Mucosa of stomach (tissue), 1 donor: ENCODE data around the gene RIPOR2.
"Not testable (repeated sequence)": the region's sequence is repeated elsewhere in the genome, so short reads cannot be mapped to it uniquely, and the experiment has no call there.

Source experiments
- H3K27me3 ChIP-seq: one replicate; pipeline ENCODE4 v1.7.0; 2013; ENCODE audit warnings: mild to moderate bottlenecking, low read length; ENCODE audit not compliant: control insufficient read depth, insufficient read depth
- H3K36me3 ChIP-seq: one replicate; pipeline ENCODE4 v1.7.0; 2013; ENCODE audit warnings: low read length; ENCODE audit not compliant: control insufficient read depth, insufficient read depth
- H3K4me1 ChIP-seq: one replicate; pipeline ENCODE4 v1.7.0; 2013; ENCODE audit warnings: mild to moderate bottlenecking, low read length; ENCODE audit not compliant: control insufficient read depth, insufficient read depth
- H3K4me3 ChIP-seq: one replicate; pipeline ENCODE4 v1.7.0; 2013; ENCODE audit warnings: low read length
- H3K9ac ChIP-seq: one replicate; pipeline ENCODE4 v1.7.0; 2013; ENCODE audit warnings: mild to moderate bottlenecking, low read length, moderate library complexity
- H3K9me3 ChIP-seq: one replicate; pipeline ENCODE4 v1.7.0; 2013; ENCODE audit warnings: mild to moderate bottlenecking, low read length, moderate library complexity; ENCODE audit not compliant: control insufficient read depth
- donor health status: Pancreatic carcinoma.

Gene RIPOR2

DNA sequence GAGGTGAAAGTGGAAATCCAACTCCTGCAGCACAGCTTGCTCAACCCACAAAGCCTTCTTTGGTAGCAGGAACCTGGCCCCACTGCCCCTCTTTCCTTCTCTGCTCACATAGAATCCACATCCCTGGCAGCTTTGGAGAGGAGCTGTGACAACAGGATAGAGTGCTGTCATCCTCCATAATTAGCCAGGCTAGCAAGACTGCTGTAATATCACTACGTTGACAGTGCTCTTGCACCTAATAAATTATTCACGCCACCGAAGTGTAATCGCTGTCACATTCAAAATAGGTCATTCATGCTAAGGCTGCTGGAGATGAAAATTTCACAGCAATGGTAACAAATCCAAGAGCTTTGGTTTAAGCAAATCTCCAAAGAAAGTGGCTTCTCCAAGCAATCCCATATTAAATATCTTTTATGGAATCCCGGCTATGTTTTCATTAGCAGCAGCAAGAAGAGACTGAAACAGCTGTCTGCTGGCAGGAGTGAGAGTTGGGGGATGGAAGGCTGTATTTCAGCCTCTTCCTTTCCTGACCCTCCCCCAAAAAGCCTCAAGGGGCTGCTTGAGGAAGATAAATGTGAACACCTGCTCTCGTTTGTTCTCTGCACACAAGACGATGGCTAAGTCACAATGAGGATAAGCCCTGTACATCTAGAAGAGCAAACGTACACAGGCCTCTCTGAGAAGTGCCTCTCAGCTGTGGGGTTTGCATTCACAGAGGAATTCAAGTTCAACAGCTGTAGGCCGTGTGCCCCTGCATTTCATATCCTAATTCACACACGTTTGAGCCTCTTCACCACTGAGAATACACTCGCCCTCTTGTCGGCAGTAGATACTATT lies 16.5 kb downstream of the RIPOR2 start:
- no peak overlapping the region for H3K9ac ChIP-seq
- H3K9me3 ChIP-seq, result no peaks in the 10 kb centered on the region
- H3K27me3 ChIP-seq, result no peaks in the 10 kb centered on the region
- H3K36me3 ChIP-seq, result no peaks in the 10 kb centered on the region
- H3K4me1 ChIP-seq, result no peaks in the 10 kb centered on the region
- H3K4me3 ChIP-seq, result no peak overlapping the region

GRCh38 chr6:24918641-24919055 lies 17.1 kb downstream of the RIPOR2 start:
- Histone ChIP-seq H3K4me1 (no peaks in the 10 kb centered on the region), H3K36me3 (no peaks in the 10 kb centered on the region), H3K4me3 (no peak overlapping the region), H3K9me3 (no peaks in the 10 kb centered on the region), H3K9ac (no peak overlapping the region), H3K27me3 (peaks cover 1% of the 10 kb centered on the region)

- peaks cover 3% of the 10 kb centered on the region for H3K4me1 ChIP-seq
- no peak overlapping the region for H3K9ac ChIP-seq
- no peaks in the 10 kb centered on the region for H3K9me3 ChIP-seq
- no peak overlapping the region for H3K4me3 ChIP-seq
- peaks cover 21% of the 10 kb centered on the region for H3K27me3 ChIP-seq
- H3K36me3 ChIP-seq, result no peaks in the 10 kb centered on the region
Observed at GRCh38 chr6:24916496-24916895, 19.3 kb downstream of the RIPOR2 start.

- Histone ChIP-seq H3K36me3 (no peaks in the 10 kb centered on the region), H3K4me1 (peaks cover 8% of the 10 kb centered on the region), H3K4me3 (no peak overlapping the region), H3K9me3 (no peaks in the 10 kb centered on the region), H3K27me3 (peaks cover 28% of the 10 kb centered on the region), H3K9ac (no peak overlapping the region)
Observed at GRCh38 chr6:24915641-24916040, 20.1 kb downstream of the RIPOR2 start.

DNA sequence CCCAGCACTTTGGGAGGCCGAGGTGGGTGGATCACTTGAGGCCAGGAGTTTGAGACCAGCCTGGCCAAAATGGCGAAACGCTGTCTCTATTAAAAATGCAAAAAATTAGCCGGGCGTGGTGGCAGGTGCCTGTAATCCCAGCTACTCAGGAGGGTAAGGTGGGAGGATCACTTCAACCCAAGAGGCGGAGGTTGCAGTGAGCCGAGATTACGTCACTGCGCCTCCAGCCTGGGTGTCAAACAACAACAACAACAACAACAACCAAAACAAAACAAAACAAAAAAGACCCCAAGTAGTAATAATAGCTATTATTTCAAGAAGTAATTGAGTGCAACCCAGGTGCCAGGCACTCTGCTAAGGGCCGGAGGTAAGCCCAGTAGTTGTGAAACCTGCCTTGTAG lies 21.7 kb downstream of the RIPOR2 start:
- H3K36me3 ChIP-seq, H3K9me3 ChIP-seq, H3K4me3 ChIP-seq, H3K9ac ChIP-seq: not testable (repeated sequence)
- H3K4me1 ChIP-seq, result peaks cover 14% of the 10 kb centered on the region
- peaks cover 39% of the 10 kb centered on the region for H3K27me3 ChIP-seq

GRCh38 chr6:24911796-24912382 lies 23.9 kb downstream of the RIPOR2 start:
- H3K9ac ChIP-seq, result no peak overlapping the region
- H3K9me3 ChIP-seq, result no peaks in the 10 kb centered on the region
- H3K27me3 ChIP-seq, result peaks cover 39% of the 10 kb centered on the region
- peaks cover 14% of the 10 kb centered on the region for H3K4me1 ChIP-seq
- no peaks in the 10 kb centered on the region for H3K36me3 ChIP-seq
- H3K4me3 ChIP-seq, result no peak overlapping the region

DNA sequence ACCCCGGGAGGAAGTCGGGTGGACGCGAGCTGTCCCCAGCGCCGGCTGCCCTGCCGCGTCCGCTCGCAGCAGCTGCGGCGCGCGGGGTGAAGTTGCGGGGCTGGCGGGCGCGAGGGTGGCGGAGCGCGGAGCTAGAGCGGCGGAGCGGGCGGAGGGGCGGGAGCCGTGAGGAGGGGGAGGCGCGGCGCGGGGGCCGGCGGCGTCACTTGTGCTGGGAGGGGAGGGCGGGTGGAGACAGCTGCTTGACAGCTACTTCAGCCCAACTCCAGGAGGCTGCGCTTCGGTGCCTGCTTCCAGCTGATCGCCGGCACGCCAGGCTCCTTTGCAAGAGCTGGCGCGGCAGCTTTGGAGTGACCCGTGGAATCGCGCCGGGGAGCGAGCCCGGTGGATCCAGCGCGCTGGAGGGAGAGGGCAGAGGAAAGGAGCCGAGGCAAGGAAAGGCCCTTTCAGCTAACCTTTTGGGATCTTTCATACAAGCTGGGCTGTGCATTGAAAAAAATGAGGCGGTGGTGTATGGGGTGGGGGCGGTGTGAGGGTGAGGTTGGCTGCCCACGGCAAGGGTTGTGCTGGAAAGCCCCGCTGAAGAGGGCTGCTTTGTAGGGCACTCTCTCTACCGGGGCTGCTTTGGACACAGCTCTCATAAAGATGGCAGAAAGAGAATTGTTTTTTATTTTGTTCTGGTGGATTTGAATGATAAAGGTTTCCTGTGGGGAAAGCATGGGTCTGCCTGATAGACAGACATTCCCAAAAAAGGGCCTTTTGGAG lies 24.6 kb downstream of the RIPOR2 start:
- Histone ChIP-seq H3K9ac (peak overlapping the region; percentile 12), H3K4me1 (peaks cover 14% of the 10 kb centered on the region), H3K36me3 (no peaks in the 10 kb centered on the region), H3K4me3 (peak overlapping the region; percentile 40), H3K27me3 (peaks cover 39% of the 10 kb centered on the region), H3K9me3 (no peaks in the 10 kb centered on the region)

- Histone ChIP-seq H3K9ac (peak overlapping the region; percentile 12), H3K36me3 (no peaks in the 10 kb centered on the region), H3K27me3 (peaks cover 39% of the 10 kb centered on the region), H3K4me3 (peak overlapping the region; percentile 40), H3K9me3 (no peaks in the 10 kb centered on the region), H3K4me1 (peaks cover 14% of the 10 kb centered on the region)
Observed at GRCh38 chr6:24910331-24910960, 25.3 kb downstream of the RIPOR2 start.

DNA sequence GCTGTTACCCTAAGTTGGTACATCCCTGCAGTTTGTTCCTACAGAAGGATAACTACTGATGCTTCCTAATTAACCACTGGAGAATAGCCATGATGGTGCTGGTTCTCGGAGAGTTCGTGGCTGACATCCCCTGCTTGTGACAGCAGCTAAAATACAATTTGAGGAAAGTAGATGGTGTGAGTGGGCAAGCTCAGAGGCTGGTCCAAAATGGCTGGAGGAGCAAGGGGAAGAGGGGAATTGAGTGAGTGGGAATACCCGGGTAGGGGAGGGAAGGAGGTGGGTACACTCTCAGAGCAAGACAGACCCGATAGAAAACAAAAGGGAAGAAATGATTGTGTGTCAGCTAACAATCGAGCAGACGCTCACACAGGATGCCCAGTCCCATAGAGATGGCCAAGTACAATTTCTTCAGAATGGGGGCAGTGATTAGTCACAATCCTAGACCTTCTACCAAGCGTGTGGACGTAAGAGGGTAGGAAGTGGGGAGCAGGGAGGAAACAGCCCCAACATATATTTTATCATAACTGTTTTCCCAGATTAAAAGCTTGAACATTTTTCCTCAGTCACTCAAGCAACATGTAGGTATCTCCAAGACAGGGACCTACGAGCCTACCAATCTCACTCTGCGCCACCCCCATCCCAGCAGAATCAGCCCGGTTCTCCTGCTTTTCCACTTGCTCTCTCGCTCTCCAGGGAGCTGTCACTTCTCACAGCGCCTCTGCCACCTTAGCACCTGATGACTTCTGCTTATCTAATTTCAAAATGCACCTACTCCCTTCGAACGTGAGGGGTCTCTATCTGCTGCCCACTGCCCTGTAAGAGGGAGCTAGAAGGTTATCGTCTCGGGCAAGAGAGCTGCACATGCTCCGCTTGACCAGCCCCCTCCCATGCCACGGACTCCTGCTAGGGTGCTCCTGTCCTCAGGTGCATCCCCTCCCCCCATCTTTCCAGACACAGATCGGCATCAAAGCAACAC lies 26.2 kb downstream of the RIPOR2 start:
- H3K9ac ChIP-seq, result no peak overlapping the region
- peaks cover 39% of the 10 kb centered on the region for H3K27me3 ChIP-seq
- no peaks in the 10 kb centered on the region for H3K36me3 ChIP-seq
- H3K9me3 ChIP-seq, result no peaks in the 10 kb centered on the region
- H3K4me3 ChIP-seq, result peak overlapping the region; percentile 40
- peaks cover 14% of the 10 kb centered on the region for H3K4me1 ChIP-seq

DNA sequence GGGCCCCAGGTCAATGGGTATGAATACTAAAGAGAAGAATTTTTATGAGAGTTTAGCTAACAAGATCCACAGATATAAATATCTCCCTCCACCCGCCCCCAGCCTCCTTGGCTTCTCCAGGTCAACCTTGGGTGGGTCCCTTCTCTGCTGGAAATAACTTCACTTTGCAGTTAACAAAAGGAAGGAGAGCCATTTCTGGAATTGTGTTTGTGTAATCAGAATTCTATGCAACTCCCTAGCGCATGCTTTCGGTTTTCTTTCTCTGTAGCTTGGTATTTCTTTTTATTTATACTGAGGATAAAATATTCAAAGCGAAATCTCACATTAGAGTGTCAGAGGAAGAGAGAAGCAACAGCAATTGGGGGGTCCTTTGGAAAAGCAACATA lies 27.1 kb downstream of the RIPOR2 start:
- no peaks in the 10 kb centered on the region for H3K9me3 ChIP-seq
- peaks cover 38% of the 10 kb centered on the region for H3K27me3 ChIP-seq
- no peak overlapping the region for H3K9ac ChIP-seq
- no peak overlapping the region for H3K4me3 ChIP-seq
- H3K4me1 ChIP-seq, result peaks cover 14% of the 10 kb centered on the region
- H3K36me3 ChIP-seq, result no peaks in the 10 kb centered on the region
